ENCODE measurements around the gene TSPAN17.
A peak's percentile ranks its signal among the peaks of the same experiment; 100 is the strongest.

Gene TSPAN17

DNA sequence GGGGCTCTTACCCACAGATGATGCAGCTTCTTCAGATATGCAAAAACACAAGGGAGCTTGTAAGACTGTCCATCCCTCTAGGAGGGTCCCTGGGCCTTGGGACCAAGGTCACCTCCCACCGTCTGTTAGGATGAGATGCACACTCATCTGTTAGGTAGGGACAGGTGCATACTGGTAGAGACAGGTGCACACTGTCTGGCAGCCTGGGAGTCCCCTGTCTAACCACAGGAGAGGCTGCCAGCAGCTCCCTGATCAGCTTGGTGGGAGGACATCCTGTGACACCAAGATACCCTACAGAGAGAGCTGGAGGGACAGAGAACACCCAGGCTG is 13.2 kb downstream of the TSPAN17 start:
- no peak for DNase-seq (ENCODE audit: low spot score)

DNA sequence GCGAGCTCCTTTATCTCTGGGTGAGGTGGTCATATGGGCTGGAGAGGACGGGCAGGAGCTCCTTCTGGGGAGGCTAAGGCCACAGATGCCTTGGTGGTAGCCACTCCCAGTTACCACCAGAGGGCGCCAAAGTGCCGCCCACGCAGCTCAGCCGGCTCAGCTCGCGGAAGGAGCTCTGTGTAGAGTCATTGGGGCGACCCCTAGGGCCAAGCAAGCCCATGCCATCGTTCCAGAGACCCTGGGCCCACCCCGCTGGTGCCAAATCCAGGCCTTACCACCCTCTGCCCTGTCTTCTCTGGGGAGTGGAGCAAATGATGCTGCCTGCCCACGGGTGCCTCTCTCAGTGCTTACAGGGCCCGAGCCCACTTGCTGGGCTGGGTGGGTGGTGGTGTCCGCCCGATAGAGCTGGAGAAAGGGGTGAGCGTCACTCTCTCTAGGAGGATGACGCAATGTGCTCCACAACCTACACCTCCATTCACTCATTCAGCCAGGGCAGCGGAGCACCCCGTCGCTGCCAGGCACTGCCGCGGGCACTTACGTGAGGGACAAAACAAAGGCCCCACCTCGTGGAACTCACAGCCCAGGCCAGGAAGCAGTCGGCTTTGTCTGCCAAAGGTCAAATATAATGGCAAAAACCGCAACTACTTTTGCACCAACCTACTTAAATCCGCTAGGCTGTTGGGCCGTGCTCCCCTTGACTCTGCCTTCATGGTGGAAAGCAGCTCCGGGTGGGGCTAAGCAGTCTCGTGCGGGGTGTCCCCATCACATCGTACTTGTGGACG is 13.8 kb downstream of the TSPAN17 start:
- DNase-seq (ENCODE audit: low spot score): peak; percentile 91

DNA sequence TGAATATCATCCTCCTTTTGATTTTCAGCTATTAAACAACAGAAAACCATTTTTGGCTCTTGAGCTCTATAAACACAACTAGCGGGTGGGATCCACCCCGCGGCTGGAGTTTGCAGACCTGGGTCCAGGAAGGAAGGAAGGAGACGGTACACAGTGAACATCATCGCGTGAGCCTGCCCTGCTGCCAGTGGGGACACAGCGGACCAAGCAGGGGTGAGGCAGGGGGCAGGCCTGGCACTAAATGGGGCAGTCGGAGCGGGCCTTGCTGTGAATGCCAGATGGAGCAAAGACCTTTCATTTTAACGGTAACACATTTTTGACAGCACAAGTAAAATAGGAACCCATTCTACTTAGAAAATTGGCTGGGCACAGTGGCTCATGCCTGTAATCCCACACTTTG is 14.4 kb downstream of the TSPAN17 start:
- DNase-seq (ENCODE audit: low spot score): no peak

DNA sequence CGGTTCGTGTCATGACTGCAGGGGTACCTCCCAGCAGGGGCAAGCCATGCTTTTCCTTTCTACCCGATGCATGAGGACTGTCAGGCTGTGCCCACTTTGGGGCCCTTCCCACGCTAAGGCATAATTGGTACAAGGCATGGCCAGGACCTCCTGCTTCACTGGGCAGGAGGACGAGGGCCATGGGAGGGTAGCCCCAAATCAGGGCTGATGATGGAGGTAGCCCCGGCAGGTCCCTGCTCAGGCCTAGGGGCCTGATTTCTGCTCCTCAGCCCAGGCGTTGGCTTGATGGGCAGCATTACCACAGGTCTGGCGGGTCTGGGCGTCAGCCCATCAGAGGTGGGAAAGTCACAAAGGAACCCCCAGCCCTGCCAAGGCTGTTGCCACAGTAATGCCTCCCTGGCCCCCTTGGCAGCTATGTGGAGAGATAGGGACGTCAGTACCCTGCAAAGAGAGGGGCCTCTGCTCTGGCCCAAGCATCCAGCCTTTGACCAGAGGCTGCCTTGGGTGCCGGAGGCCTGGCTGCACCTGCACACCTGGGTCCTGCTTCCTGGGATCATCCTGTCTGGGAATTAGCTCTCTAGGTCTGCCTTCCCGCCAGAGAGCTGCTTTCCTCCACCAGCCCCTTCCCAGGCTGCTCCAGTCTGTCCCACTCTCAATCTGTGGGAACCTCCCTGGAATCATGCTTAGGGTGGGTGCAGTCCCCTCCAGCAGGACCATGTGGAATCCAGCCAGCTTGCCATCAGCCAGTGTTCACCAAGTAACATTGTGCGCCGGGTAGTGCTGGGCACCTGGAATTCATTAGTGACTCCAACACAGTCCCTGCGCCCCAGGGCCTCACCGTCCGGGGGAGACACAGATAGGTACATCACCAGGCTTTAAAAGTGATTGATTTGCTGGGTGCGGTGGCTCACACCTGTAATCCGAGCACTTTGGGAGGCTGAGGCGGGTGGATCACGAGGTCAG is 15.4 kb downstream of the TSPAN17 start:
- no peak for DNase-seq (ENCODE audit: low spot score)

DNA sequence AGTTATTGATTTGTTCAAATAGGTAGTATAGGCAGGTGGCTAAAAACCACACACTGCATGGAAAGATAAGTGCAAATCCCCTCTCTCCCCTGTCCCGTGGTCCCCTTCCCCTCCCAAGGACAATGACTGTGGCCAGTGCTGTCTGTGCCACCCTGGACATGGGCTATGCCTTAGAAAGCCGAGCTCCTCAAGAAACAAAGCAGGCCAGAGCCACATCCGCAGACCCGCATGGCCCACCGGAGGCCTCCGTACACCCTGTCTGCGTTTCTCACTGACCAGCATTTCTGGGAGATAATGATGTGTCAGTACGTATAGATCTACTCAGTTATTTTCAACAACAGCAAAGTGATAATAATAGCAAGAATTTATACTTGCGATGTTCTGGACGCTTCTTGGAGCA is 16.3 kb downstream of the TSPAN17 start:
- DNase-seq (ENCODE audit: low spot score): no peak

DNA sequence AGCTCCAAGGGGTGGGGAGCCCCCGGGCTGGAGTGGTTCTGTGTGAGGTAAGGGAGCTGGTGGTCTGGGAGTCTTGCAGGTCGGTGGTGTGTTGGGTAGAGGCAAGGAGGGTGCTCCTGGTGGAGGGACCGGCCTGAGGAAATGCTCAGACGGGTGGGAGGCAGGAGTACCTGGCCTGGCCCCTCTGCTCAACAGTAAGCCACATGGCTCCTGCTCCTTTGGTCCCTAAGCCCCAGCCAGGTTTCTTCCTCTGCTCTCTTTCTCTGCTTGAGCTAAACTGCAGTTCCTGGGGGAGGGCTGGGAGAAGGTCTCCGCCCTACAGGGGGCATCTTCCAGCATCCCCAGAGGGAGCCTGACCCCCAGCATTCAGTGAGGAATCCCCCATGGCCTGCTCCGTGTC is 17.2 kb downstream of the TSPAN17 start:
- no peak for DNase-seq (ENCODE audit: low spot score)

DNA sequence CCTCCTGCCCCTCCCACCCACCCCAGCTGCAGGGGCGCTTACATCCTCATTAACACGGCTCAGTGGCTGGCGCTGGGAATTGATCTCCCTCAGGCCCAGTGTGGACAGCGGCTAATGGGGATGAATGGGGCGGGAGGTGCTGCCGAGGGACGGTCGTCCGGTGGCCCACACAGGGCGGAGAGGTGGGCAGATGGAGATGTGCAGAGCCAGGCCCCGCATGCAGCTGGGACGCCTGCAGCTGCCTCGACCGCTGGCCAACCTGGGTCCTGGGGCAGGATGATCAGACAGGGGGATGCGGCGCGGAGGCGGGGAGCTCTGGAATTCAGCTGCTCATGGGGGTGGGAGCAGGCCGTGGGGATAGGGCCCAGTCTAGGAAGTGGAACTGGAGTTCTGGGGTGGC is 17.6 kb downstream of the TSPAN17 start:
- DNase-seq (ENCODE audit: low spot score): no peak

DNA sequence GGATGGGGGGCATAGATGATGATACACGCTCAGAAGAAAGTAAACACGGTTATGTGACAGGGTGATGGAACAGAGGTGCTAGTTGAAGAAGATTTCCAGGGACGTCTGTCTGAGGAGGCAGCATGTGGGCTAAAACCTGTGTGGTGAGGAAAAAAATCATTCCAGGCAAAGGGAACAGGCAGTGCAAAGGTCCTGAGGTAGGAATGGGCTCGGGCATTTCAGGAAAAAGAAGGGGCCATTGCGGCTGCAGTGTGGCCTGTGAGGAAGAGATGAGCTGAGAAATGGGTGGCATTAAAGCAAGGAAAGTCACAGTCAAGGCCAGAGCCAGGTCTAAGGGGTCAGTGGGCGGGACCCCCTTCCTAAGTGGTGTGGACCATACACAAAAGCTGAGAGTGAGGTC is 18.2 kb downstream of the TSPAN17 start:
- no peak for DNase-seq (ENCODE audit: low spot score)

DNA sequence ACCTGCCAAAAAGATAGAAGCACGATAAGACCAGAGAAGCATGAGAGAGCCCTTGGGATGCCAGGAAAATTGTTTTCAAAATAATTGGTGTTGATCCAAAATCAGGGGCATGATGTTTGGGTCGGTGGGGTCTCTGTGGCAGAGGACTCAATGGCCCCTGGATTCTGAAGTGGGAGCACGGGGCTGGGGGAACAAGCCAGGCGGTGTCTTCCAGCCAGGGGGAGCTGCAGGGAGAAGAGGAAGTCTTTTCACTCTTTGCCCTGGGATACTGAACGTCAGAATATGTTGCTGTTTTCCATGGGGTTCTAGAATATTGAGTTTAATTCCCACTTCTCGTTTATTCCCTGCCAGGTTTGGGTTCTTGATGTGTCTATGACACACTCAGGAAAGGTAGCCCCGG is 20.4 kb downstream of the TSPAN17 start:
- no peak for DNase-seq (ENCODE audit: low spot score)

DNA sequence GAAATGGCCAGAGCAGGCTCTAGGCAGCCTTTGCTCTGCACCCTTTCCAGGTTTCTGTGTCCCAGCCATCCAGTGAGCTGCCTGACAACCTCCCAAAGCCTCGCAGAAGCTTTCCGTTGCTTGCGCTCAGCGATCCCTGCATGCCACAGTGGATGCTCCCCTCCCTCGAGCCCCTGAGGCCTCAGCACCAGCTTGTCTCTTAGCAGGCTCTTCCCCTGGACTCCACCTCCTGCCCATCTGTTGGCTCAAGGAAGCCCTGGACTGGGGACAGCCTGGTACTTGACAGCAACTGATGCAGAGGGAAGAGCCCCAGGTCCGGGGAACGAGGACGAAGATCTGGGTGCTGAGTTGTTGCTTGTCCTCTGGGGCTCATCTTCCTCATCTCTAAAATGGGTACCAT is 23.2 kb downstream of the TSPAN17 start:
- no peak for DNase-seq (ENCODE audit: low spot score)

DNA sequence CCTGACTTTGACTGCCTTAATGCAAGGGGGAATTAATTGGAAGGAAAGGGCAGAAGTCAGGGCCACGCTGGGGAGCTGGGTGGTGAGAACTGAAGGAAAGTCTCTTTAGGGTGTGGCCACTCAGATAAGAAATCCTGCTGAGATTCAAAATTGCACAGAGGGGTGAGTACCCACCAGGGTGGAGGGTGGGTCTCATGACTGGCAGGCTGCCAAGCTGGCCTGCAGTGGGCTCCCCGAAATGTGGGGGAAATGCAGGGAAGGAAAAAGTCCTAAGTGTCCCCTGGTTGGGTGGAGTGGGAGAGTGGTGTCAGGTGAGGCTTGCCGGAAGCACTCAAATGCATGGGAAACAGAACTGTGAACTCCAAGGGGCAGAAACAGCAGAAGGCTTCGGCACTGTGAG is 24.1 kb downstream of the TSPAN17 start:
- no peak for DNase-seq (ENCODE audit: low spot score)

DNA sequence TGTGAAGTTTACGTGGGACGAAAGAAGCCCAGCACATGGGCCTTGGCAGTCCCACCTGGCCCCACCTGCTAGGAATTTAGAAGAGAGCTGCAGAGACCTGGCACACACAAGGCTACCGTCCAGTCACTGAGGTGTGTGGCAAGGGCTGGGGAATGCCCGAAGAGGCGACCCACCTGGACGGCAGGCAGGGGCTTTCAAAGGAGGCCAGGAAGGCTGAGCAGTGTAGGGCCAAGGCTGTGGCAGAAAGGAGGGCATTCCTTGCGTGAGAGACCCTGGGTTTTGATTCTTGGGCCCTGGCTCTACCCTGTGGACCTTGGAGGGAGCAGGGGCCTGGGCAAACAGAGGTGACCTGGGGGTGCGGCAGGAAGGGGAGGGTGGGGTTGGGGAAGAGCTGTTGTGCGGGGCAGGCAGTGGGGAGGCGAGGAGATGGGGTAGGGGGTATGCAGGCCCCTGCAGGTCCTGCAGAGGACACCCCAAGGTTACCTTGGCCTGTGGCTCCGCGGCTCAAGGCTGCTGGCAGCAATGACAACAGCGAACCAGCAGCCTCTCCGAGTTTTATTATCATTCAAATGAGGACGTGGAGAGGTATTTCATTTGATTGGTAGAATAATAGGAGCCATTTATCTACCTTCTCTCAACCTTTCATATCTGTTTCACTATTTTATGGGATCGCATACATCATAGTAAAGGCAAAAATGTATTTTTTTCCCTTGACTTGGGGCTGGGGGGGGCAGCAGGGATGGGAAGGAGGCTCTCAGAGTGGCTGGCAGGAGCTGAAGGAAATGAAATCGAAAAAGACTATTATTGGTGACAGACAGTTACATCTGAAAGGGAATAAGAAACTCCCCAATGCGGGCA is 24.8 kb downstream of the TSPAN17 start:
- no peak for DNase-seq (ENCODE audit: low spot score)

DNA sequence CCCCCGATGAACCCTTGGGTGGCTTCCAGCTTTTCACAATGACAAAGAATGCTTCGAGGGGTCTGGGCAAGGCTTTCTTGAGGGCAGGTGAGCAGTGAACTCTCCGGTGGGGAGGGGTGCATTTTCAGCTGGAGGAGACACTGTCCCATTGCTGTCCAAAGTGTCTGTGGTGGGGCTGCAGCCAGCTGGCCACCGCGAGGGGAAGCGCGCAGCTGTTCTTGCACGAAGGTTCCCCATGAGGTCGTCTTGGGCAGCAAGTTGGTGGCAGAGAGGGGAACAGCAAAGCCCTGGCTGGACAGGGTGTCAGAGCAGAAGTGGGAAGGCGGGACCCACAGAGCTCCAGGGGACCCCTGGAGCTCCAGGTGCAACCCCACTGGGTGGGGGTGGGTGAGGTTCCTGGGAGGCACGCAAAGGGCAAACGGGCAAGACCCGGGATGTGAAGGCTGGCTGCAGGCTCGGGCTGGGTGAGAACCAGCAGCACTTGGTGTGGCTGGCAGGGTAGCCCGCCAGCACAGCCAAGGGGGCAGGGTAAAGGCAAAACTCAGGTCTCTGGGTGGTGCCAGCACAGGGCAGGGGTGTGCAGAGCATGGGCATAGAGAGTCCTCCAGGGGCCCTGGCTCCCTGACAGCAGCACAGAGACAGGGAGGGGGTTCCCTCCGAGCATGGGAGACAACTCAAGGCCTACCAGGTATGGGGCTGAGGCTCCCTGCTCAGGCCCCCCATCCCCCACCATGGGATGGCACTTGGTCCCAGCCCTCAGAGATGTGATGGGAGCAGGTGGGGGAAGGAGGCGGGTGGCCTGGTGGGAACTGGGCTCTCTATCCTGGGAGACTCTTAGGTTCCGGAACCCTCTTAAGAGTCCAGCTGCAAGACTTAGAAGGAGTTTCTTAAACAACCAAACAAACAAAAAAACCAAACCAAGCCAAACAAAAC is 26.6 kb downstream of the TSPAN17 start:
- no peak for DNase-seq (ENCODE audit: low spot score)

DNA sequence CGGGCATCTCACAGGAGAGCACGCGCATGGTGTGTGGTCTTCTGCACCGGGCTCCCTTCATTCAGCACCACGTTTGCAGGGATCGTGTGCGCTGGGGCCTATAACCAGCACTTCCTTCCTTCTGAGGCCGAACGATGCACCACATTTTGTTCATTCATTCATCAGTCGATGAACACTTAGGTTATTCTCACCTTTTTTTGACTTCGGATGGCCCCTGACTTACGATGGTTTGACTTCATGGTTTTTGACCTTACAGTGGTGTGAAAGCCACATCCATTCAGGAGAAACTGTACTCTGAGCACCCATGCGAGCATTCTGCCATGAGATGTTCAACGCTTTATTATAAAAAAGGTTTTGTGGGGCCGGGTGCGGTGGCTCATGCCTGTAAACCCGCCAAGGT is 27.5 kb downstream of the TSPAN17 start:
- DNase-seq (ENCODE audit: low spot score): no peak

DNA sequence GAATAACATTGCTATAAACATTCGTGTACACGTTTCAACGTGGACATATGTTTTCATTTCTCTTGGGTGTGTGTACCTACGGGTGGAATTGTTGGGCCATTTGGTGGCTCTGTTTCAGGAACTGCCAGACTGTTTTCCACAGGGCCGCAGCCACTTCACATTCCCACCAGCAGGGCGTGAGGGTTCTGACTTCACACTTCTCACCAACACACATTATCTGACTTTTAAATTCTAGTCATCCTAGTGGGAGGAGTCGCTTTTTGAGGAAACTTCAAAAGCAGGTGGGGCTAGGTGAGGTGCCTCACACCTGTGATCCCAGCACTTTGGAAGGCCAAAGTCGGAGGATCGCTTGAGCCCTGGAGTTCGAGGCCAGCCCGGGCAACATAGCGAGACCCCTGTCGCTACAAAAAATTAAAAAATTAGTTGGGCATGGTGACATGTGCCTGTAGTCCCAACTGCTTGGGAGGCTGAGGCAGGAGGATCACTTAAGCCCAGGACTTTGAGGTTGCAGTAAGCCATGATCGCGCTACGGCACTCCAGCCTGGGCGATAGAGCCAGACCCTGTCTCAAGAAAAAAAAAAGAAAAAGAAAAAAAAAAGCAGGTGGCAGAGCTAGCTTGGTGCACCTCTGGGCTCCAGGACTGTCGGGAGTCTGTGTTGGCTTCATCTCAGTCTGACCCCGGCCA is 28.5 kb downstream of the TSPAN17 start:
- no peak for DNase-seq (ENCODE audit: low spot score)

DNA sequence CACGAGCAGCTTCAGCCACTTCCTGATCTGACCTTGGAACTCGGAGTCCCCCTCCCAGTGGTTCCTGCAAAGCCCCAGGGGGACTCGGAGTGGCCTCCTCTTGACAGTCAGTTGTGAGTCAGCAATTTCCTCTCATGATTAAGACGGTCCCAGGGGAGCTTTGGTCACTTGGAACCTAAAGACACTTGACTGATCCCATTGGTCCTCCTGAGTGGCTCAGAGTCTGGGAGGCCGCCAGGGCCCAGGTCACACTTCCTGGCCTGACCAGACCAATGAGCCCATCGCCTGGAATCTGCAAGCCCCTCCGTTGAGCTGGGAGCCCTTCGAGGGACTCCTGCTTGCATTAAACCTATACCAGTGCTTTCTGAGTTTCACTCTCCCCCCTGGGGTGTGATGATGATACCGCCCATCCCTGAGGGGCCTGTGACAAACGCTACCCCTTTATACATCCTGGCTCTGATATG is 29.1 kb downstream of the TSPAN17 start:
- DNase-seq (ENCODE audit: low spot score): no peak

DNA sequence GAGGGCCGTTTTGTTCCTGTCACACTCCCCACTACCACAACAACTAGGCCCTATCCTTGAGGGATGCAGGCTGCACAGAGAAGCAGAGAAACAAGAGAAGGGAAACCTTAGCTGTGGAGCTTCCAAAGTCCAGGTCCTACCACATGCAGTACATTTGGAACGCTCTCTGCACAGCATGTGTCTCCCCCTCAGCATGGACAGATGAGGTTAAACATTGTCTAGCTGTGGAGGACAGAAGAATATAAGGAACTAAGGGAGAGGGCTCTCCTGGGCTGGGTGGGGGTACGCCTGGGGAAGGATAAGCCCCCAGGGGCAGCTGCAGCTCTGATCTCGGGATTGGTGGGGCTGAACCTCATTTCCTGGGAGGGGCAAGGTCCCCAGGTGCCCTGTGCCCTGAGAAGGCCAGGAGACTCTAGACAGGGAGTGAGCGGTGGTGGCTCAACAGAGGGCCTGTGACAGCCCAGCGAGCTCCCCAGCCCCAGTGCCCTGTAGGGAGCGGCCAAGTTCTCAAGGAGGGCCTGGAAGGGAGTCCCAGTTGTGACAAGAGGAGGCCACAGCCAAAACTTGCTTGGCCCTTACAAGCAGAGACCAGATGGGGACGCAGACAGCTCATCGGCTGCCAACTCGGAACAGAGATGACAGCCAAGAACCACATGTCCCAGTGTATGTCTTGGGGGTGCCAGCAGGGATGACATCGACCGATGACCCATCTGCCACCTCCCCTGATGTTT is 30.1 kb downstream of the TSPAN17 start:
- no peak for DNase-seq (ENCODE audit: low spot score)

DNA sequence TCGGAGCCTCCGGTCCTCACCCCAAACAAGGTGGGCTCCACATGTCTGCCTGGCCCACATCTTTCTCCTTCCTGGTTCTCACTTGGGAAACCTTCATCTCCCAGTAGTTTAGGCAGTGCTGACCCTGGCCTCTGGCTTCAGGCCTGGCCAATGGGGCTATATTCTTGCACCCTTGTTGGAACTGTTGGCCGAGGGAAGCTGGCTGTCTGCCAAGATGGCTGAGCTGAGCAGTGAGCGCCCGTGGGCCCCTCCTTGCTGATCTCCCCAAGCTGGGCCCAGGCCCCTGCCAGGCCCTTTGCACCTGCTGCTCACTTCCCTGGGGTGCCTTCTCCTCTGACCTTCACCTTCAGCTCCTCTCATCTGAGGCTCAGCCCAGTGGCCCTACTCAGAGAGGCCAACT is 31.3 kb downstream of the TSPAN17 start:
- no peak for DNase-seq (ENCODE audit: low spot score)

DNA sequence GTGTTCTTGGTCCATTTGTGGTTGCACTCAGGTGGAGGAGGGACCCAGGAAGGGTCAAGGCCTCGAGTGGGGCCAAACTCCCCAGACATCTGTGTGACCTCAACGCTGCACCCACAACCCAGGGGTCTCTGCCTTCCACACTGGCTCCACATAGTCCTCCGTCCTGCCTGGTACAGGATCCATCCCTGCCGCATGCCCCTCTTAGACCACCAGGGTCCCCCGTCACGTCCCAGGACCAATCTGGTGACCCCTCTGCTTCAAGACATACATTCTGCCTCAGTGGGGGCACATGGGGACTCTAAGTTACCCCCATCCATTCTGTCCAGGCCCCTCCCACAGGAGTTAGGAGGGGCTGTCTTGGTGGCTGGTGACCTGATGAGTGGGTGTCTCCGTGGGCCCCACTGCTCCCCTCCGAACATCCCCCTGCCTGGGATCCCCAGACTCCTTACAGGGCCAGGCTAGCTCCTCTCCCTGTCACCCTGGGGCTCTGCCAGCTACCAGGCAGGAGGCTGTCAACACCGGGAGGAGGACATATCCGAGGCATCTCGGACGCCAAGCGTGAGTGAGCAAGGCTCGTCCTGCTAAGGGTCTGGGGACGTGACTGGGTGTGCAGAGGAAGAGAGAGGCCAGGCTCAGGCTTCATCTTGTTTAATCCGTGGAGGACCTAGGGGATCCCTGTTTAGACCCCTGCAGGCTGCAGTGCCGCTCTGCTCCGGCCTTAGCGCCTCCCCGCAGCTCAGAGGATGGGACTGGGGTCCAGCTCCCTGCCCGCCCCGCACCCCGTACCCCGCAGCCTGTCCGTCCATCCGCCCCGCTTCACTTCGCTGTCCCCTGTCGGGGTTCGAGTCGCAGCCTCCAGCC is 32.3 kb downstream of the TSPAN17 start:
- DNase-seq (ENCODE audit: low spot score): no peak
